HG02970 (cell line): ENCODE measurements around the gene LAMC3.

Experiments used
- ATAC-seq: cut with Tn5 transposase; IDR thresholded peaks from one replicate; pipeline ENCODE4 v1.9.1; 2021; ENCODE audit warnings: mild to moderate bottlenecking, moderate library complexity, moderate number of reproducible peaks; ENCODE audit not compliant: unreplicated experiment, low FRiP score

The LAMC3 gene

GRCh38 chr9:131039129-131039954, 30.4 kb downstream of the LAMC3 start:
- ATAC-seq = no peak

GRCh38 chr9:131042666-131043065, 33.7 kb downstream of the LAMC3 start:
- ATAC-seq = no peak

GRCh38 chr9:131043087-131043486, 34.1 kb downstream of the LAMC3 start:
- no peak for ATAC-seq

GRCh38 chr9:131043646-131044045, 34.7 kb downstream of the LAMC3 start:
- no peak for ATAC-seq

- no peak for ATAC-seq
Measured at GRCh38 chr9:131045300-131046092, 36.5 kb downstream of the LAMC3 start.

GRCh38 chr9:131046093-131046380, 37.1 kb downstream of the LAMC3 start:
- ATAC-seq = no peak

GRCh38 chr9:131046581-131047202, 37.7 kb downstream of the LAMC3 start:
- no peak for ATAC-seq

- ATAC-seq = no peak
Measured at GRCh38 chr9:131048332-131048731, 39.4 kb downstream of the LAMC3 start.

- no peak for ATAC-seq
Measured at GRCh38 chr9:131048820-131049219, 39.8 kb downstream of the LAMC3 start.

- ATAC-seq = no peak
Measured at GRCh38 chr9:131049829-131050715, 41.1 kb downstream of the LAMC3 start.

- no peak for ATAC-seq
Measured at GRCh38 chr9:131050831-131051230, 41.9 kb downstream of the LAMC3 start.

GRCh38 chr9:131051592-131052517, 42.9 kb downstream of the LAMC3 start:
- no peak for ATAC-seq

GRCh38 chr9:131053896-131054295, 44.9 kb downstream of the LAMC3 start:
- ATAC-seq = no peak

- no peak for ATAC-seq
Measured at GRCh38 chr9:131056781-131057506, 48.0 kb downstream of the LAMC3 start.

- ATAC-seq = no peak
Measured at GRCh38 chr9:131060900-131061630, 52.1 kb downstream of the LAMC3 start.

- ATAC-seq = no peak
Measured at GRCh38 chr9:131062969-131063368, 54.0 kb downstream of the LAMC3 start.

GRCh38 chr9:131065599-131065998, 56.6 kb downstream of the LAMC3 start:
- ATAC-seq = no peak

GRCh38 chr9:131067625-131068024, 58.7 kb downstream of the LAMC3 start:
- ATAC-seq = no peak
